Natural killer cell (primary cell): ENCODE measurements around the gene CYSRT1. TPM values are rescaled to one million over a fixed set of nuclear protein-coding genes. Genes with fewer than 3 reads are reported as not detected.

ENCODE experiments used
- ATAC-seq, 3 donors: fragments of 150-1000 bp in 2 of 3; fragments of 200-7000 bp in 1 of 3; cut with Tn5 transposase; 1 replicate in 1 of 3; 2 replicates in 2 of 3; pipeline ENCODE4 v1.10.0; 2021; ENCODE audit warnings: mild to moderate bottlenecking in 2 of 3, moderate library complexity in 2 of 3
- DNase-seq, 2 donors: peaks; one replicate each; pipeline versions ENCODE4 v3.0.0 to v3.0.0-alpha.2; 2013 to 2021; ENCODE audit warnings: mixed read lengths in 1 of 2
- H3K27ac ChIP-seq: one replicate; pipeline ENCODE4 v1.5.1; 2013; ENCODE audit warnings: mild to moderate bottlenecking, low read length
- H3K27me3 ChIP-seq: one replicate; pipeline ENCODE4 v1.6.1; 2013; ENCODE audit warnings: low read length; ENCODE audit not compliant: control insufficient read depth, insufficient read depth
- H3K36me3 ChIP-seq: one replicate; pipeline ENCODE4 v1.6.1; 2013; ENCODE audit warnings: low read length; ENCODE audit not compliant: control insufficient read depth, insufficient read depth
- H3K4me1 ChIP-seq: one replicate; pipeline ENCODE4 v1.6.1; 2013; ENCODE audit warnings: low read length; ENCODE audit not compliant: control insufficient read depth, insufficient read depth
- H3K4me3 ChIP-seq: one replicate; pipeline ENCODE4 v1.5.1; 2013; ENCODE audit warnings: low read length
- H3K9me3 ChIP-seq: one replicate; pipeline ENCODE4 v1.6.1; 2013; ENCODE audit warnings: low read length; ENCODE audit not compliant: control insufficient read depth, insufficient read depth
- H3K27ac Mint-ChIP-seq, 2 donors: one replicate each; pipeline ENCODE4 v1.8.0; 2022; ENCODE audit warnings: mild to moderate bottlenecking in 2 of 2, mixed read lengths in 2 of 2, moderate library complexity in 1 of 2
- H3K27me3 Mint-ChIP-seq, 2 donors: one replicate each; pipeline ENCODE4 v1.8.0; 2022; ENCODE audit warnings: low read depth in 2 of 2, mixed read lengths in 2 of 2
- H3K36me3 Mint-ChIP-seq: one replicate; pipeline ENCODE4 v1.8.0; 2022; ENCODE audit warnings: mixed read lengths
- H3K4me1 Mint-ChIP-seq, 2 donors: one replicate each; pipeline ENCODE4 v1.8.0; 2022; ENCODE audit warnings: mixed read lengths in 2 of 2
- H3K4me3 Mint-ChIP-seq: one replicate; pipeline ENCODE4 v1.8.0; 2022; ENCODE audit warnings: mild to moderate bottlenecking, moderate library complexity, mixed read lengths
- H3K9me3 Mint-ChIP-seq, 2 donors: one replicate each; pipeline ENCODE4 v1.8.0; 2022; ENCODE audit warnings: mixed read lengths in 2 of 2
- CTCF ChIP-seq: fragments of 200-600 bp; IDR thresholded peaks from one replicate; pipeline ENCODE4 v1.8.0; 2022; ENCODE audit warnings: antibody characterized with exemption
- WGBS: methylation state at CpG from one replicate; pipeline ENCODE4 v1.1.7; 2013; ENCODE audit warnings: missing lambda C conversion rate; ENCODE audit not compliant: insufficient coverage; 5-methylcytosine and 5-hydroxymethylcytosine counted together
- intact Hi-C: fragments of 100-400 bp; cut with micrococcal nuclease; formaldehyde crosslinking; loops from one replicate; pipeline ENCODE4 v1.14.2; 2022
- total RNA-seq, 4 donors: library from RNA; stranded (reverse); fragments of 120-200 nt in 1 of 4; gene quantifications; one replicate each; pipeline versions ENCODE4 v1.2.3 to v1.2.4, GENCODE V29; 2013 to 2022

Gene CYSRT1
- total RNA-seq, 3 donors from 2014 or later (not counting 1 experiment from before 2014, with no cell fraction given), result 0.38 TPM; not detected in 2

- H3K4me3 Mint-ChIP-seq, result peak within 1 kb of the TSS; percentile 88
- DNase-seq (peak; percentile 95 to 99), ATAC-seq (peak; percentile 93 to 96 (median 94))
- peaks cover 11% of the 10 kb centered on the region for H3K36me3 ChIP-seq
- H3K4me1 Mint-ChIP-seq, result peaks cover 0 to 6% of the 10 kb centered on the region in 2 donors
- H3K27me3 Mint-ChIP-seq, result no peaks in the 10 kb centered on the region
- intact Hi-C loops, result loop anchor here (1.0 kb wide), 2 partner anchors 14 to 32 kb away; partner anchors contain the start of gene TUBB4B
- no peaks in the 10 kb centered on the region for H3K9me3 Mint-ChIP-seq
- peaks cover 25% of the 10 kb centered on the region for H3K4me1 ChIP-seq
- no peaks in the 10 kb centered on the region for H3K9me3 ChIP-seq
- 4% methylated on average over 105 of the region's 105 CpGs for WGBS
- H3K27ac ChIP-seq, result no peak within 1 kb of the TSS
- no peak for TF ChIP-seq CTCF
- H3K27me3 ChIP-seq, result no peaks in the 10 kb centered on the region
- peak within 1 kb of the TSS; percentile 36 to 81 for H3K27ac Mint-ChIP-seq
- H3K36me3 Mint-ChIP-seq, result no peaks in the 10 kb centered on the region
- H3K4me3 ChIP-seq, result peak within 1 kb of the TSS; percentile 85
Observed at GRCh38 chr9:137254624-137255447, 29.9 kb downstream of the CYSRT1 start, which contains the start of gene NELFB. Gene NELFB, plus strand, starts transcription at chr9:137255327.

- DNase-seq (no peak), ATAC-seq (no peak)
- H3K4me3 ChIP-seq, result peak overlapping the region; percentile 65
- Mint-ChIP-seq H3K27ac (peak overlapping the region; percentile 36 to 81), H3K27me3 (no peaks in the 10 kb centered on the region), H3K36me3 (no peaks in the 10 kb centered on the region), H3K9me3 (no peaks in the 10 kb centered on the region), H3K4me1 (peaks cover 0 to 6% of the 10 kb centered on the region in 2 donors), H3K4me3 (peak overlapping the region; percentile 88)
- 3% methylated on average over 51 of the region's 51 CpGs for WGBS
- no peak for TF ChIP-seq CTCF
- H3K9me3 ChIP-seq, result no peaks in the 10 kb centered on the region
- H3K4me1 ChIP-seq, result peaks cover 25% of the 10 kb centered on the region
- no peaks in the 10 kb centered on the region for H3K27me3 ChIP-seq
- no peak overlapping the region for H3K27ac ChIP-seq
- peaks cover 11% of the 10 kb centered on the region for H3K36me3 ChIP-seq
- intact Hi-C loops, result loop anchor here (1.0 kb wide), 2 partner anchors 14 to 32 kb away; partner anchors contain the start of gene TUBB4B
Observed at GRCh38 chr9:137255448-137256114, 30.6 kb downstream of the CYSRT1 start.

- no peak for TF ChIP-seq CTCF
- H3K27ac Mint-ChIP-seq, result no peak overlapping the region
- H3K9me3 Mint-ChIP-seq, result no peaks in the 10 kb centered on the region
- H3K27ac ChIP-seq, result no peak overlapping the region
- DNase-seq, result no peak
- no peaks in the 10 kb centered on the region for H3K27me3 Mint-ChIP-seq
- no peaks in the 10 kb centered on the region for H3K36me3 Mint-ChIP-seq
- H3K4me3 ChIP-seq, result no peak overlapping the region
- peaks cover 25% of the 10 kb centered on the region for H3K4me1 ChIP-seq
- peaks cover 0 to 6% of the 10 kb centered on the region in 2 donors for H3K4me1 Mint-ChIP-seq
- 95% methylated on average over 15 of the region's 15 CpGs for whole genome bisulfite sequencing
- H3K27me3 ChIP-seq, result no peaks in the 10 kb centered on the region
- intact Hi-C loops, result no loop called here
- H3K9me3 ChIP-seq, result no peaks in the 10 kb centered on the region
- peak overlapping the region; percentile 88 for H3K4me3 Mint-ChIP-seq
- H3K36me3 ChIP-seq, result peaks cover 11% of the 10 kb centered on the region
- no peak for ATAC-seq
Observed at GRCh38 chr9:137256362-137256761, 31.4 kb downstream of the CYSRT1 start.
